ENCODE data around the gene THEMIS. TPM values are rescaled to one million over a fixed set of nuclear protein-coding genes. Genes with fewer than 3 reads are reported as not detected.

THEMIS gene
- total RNA-seq, 4 donors from 2014 or later, result 0.08 to 0.44 (median 0.16) TPM

- no peak for TF ChIP-seq POLR2A (IDR thresholded peaks at IDR 0.05)
- TF ChIP-seq, protein P1, sequence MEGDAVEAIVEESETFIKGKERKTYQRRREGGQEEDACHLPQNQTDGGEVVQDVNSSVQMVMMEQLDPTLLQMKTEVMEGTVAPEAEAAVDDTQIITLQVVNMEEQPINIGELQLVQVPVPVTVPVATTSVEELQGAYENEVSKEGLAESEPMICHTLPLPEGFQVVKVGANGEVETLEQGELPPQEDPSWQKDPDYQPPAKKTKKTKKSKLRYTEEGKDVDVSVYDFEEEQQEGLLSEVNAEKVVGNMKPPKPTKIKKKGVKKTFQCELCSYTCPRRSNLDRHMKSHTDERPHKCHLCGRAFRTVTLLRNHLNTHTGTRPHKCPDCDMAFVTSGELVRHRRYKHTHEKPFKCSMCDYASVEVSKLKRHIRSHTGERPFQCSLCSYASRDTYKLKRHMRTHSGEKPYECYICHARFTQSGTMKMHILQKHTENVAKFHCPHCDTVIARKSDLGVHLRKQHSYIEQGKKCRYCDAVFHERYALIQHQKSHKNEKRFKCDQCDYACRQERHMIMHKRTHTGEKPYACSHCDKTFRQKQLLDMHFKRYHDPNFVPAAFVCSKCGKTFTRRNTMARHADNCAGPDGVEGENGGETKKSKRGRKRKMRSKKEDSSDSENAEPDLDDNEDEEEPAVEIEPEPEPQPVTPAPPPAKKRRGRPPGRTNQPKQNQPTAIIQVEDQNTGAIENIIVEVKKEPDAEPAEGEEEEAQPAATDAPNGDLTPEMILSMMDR (IDR thresholded peaks at IDR 0.05), result no peak
- intact Hi-C loops (cut with DNase I; ENCODE audit: low total_unique reads), result no loop called here
- no peak for DNase-seq (ENCODE audit: low spot score in 2 of 2)
- no peak overlapping the region for H3K4me3 ChIP-seq (ENCODE audit: low read depth, poor library complexity, severe bottlenecking)
- 94 to 96% methylated on average over 5 of the region's 5 CpGs for WGBS, 2 donors
These were observed 31.7 kb downstream of the THEMIS start for GRCh38 chr6:127869183-127869582.

DNA sequence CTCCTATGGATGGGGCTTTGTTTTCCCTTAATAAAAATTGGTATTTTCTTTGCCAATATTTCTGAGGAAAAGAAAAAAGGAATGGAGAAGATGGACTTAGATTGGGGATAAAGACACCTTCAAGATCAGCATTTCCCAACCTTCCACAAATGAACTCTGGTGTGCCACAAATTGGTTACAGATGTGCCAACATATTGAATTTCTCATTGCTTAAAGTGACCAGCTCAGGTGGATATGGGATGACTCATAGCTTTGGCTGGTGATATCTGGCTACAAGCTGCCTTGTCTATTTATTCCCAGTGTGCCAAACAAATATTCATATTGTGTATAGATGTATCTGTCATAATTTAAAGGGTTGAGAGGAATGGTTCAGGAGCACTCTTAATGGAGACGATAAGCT is 32.5 kb downstream of the THEMIS start:
- TF ChIP-seq, protein P1 (IDR thresholded peaks at IDR 0.05), result no peak
- TF ChIP-seq POLR2A (IDR thresholded peaks at IDR 0.05), result no peak
- intact Hi-C loops (cut with DNase I; ENCODE audit: low total_unique reads), result no loop called here
- WGBS, 2 donors, result 90% methylated on average over 1 of the region's 1 CpG

GRCh38 chr6:127866766-127867165 is 34.1 kb downstream of the THEMIS start:
- DNase-seq (ENCODE audit: low spot score in 2 of 2), result no peak
- TF ChIP-seq, protein P1 (IDR thresholded peaks at IDR 0.05), result no peak
- no peak for TF ChIP-seq POLR2A (IDR thresholded peaks at IDR 0.05)
- intact Hi-C loops (cut with DNase I; ENCODE audit: low total_unique reads), result no loop called here
- H3K4me3 ChIP-seq (ENCODE audit: low read depth, poor library complexity, severe bottlenecking), result no peak overlapping the region

More for the DNA sequence above, 32.5 kb downstream of the THEMIS start:
- H3K4me3 ChIP-seq (ENCODE audit: low read depth, poor library complexity, severe bottlenecking), result no peak overlapping the region
- DNase-seq (ENCODE audit: low spot score in 2 of 2), result no peak

GRCh38 chr6:127865108-127865507 is 35.8 kb downstream of the THEMIS start:
- intact Hi-C loops (cut with DNase I; ENCODE audit: low total_unique reads), result no loop called here
- no peak for DNase-seq (ENCODE audit: low spot score in 2 of 2)
- H3K4me3 ChIP-seq (ENCODE audit: low read depth, poor library complexity, severe bottlenecking), result no peak overlapping the region
- TF ChIP-seq, protein P1 (IDR thresholded peaks at IDR 0.05), result no peak
- TF ChIP-seq POLR2A (IDR thresholded peaks at IDR 0.05), result no peak

DNA sequence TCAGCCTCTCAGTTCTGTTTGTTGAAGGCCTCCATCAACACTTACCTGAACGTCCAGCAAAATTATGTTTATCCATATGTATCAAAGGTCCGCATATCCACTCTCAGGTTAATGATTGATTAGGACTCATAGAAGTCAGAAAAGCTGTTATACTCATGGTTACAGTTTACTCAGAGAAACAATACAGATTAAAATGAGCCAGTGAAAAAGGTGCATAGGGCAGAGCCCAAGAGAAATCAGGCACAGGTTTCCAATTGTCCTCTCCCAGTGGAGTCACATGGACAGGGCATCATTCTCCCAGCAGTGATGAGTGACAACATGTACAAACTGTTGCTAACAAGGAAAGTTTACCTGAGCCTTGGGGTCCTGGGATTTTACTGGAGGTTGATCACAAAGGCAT is 36.2 kb downstream of the THEMIS start:
- no peak for TF ChIP-seq POLR2A (IDR thresholded peaks at IDR 0.05)
- TF ChIP-seq, protein P1 (IDR thresholded peaks at IDR 0.05), result no peak
- 84 to 89% methylated on average over 2 of the region's 2 CpGs for WGBS, 2 donors
- intact Hi-C loops (cut with DNase I; ENCODE audit: low total_unique reads), result no loop called here

DNA sequence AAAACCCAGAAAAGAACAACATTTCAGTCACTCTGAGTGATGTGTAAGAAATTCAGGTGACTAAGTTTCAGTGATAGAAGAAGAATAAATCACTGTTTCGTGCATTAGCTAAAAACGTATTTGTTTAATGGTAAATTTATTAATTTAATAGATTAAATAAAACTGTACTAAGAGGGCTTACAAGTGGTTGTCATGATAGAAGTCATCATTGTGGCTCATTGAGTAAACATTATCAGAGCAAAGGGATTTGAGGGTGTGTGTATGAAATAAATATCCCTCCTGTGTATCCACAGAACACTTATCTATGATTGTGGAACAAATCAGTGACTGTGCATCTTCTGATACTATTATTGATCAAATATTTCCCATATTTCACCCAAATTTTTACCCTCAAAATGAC is 40.1 kb downstream of the THEMIS start:
- no peak overlapping the region for H3K4me3 ChIP-seq (ENCODE audit: low read depth, poor library complexity, severe bottlenecking)
- intact Hi-C loops (cut with DNase I; ENCODE audit: low total_unique reads), result no loop called here
- no peak for TF ChIP-seq POLR2A (IDR thresholded peaks at IDR 0.05)
- TF ChIP-seq, protein P1 (IDR thresholded peaks at IDR 0.05), result no peak
- no peak for DNase-seq (ENCODE audit: low spot score in 2 of 2)
- WGBS, 2 donors, result 90 to 92% methylated on average over 2 of the region's 2 CpGs

More for the DNA sequence above, 36.2 kb downstream of the THEMIS start:
- no peak for DNase-seq (ENCODE audit: low spot score in 2 of 2)
- no peak overlapping the region for H3K4me3 ChIP-seq (ENCODE audit: low read depth, poor library complexity, severe bottlenecking)

All from lower leg skin (tissue), 4 donors.